ENCODE data around the gene RPL19. TPM values are rescaled to one million over a fixed set of nuclear protein-coding genes. Genes with fewer than 3 reads are reported as not detected.

RPL19 gene
- total RNA-seq, 2 donors from 2014 or later = 2,889 to 2,909 TPM

Other genes starting within 250 kb of the RPL19 start
- gene FBXO47, start 232.9 kb upstream of the RPL19 start, total RNA-seq = under 1 TPM in 1 of 2 donors, not detected in 1; 0.16 TPM
- gene PLXDC1, start 48.6 kb upstream of the RPL19 start, total RNA-seq = 1 to 10 TPM; 3.0 to 5.6 TPM
- under 1 TPM; 0.12 to 0.16 TPM for gene ARL5C, start 34.1 kb upstream of the RPL19 start, total RNA-seq
- 10 to 100 TPM; 10.5 to 15.3 TPM for gene CACNB1, start 2.6 kb upstream of the RPL19 start, total RNA-seq
- under 1 TPM in 1 of 2 donors, not detected in 1; 0.07 TPM for gene STAC2, start 25.7 kb downstream of the RPL19 start, total RNA-seq
- 10 to 100 TPM; 28.5 to 30.5 TPM for gene FBXL20, start 201.3 kb downstream of the RPL19 start, total RNA-seq